HG02885 (cell line): ENCODE measurements around the gene MYLK2.

Experiments
- ATAC-seq: cut with Tn5 transposase; IDR thresholded peaks from one replicate; pipeline ENCODE4 v1.9.1; 2021; ENCODE audit warnings: mild to moderate bottlenecking; ENCODE audit not compliant: unreplicated experiment, poor library complexity

MYLK2 gene

GRCh38 chr20:31869942-31870725 lies 51.0 kb downstream of the MYLK2 start, which contains the start of the genes DUSP15 and TTLL9:
DUSP15 (minus strand) TSS chr20:31870527; CDS start chr20:31870337, 190 bp downstream.
TTLL9 (plus strand) TSS chr20:31870634; CDS start chr20:31871127, 493 bp downstream.
- no peak for ATAC-seq

DNA sequence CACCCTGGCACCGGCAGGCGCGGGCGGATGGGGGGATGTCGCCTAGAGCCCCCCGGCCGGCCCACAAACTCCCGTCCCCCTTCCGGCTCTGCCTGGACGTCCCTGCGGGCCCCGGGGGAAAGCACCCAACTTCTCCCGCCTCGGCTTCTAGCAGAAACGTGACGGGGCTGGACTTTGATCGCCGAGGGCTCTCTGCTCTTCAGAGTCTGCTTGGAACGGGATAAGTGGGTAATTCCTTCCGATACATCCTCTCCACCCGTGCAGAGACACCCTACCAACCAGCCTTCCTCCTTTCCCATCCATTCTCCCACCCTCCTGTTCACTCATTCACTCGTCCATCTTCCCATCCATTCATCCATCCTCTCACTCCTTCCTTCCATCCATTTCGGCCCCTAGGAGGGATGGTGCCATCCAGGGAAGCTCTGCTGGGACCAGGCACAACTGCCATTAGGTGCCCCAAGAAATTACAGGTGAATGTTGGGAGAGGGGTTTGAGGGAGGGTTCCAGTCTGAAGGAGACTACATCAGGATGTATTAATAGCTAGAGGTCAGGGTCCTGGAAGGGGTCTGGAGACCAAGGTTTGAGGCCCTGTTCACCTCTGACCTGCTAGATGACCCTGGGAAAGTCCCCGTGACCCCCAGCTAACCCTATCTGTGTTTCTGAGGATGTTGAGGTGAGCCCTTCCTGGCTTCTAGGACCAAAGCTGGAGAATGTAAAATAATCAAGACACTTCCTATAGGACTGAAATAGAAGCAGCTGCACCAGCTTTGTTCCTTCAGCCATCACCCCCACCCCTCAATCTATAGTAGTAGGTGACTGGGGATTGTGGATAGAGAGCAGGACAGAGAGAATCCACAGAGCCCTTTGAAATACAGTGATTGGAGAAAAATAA lies 51.8 kb downstream of the MYLK2 start:
- ATAC-seq, result no peak

GRCh38 chr20:31871618-31871954 lies 52.4 kb downstream of the MYLK2 start:
- no peak for ATAC-seq

GRCh38 chr20:31872406-31872805 lies 53.2 kb downstream of the MYLK2 start:
- ATAC-seq, result no peak

- no peak for ATAC-seq
Observed at GRCh38 chr20:31875671-31876070, 56.5 kb downstream of the MYLK2 start.

GRCh38 chr20:31877684-31878083 lies 58.5 kb downstream of the MYLK2 start:
- no peak for ATAC-seq

DNA sequence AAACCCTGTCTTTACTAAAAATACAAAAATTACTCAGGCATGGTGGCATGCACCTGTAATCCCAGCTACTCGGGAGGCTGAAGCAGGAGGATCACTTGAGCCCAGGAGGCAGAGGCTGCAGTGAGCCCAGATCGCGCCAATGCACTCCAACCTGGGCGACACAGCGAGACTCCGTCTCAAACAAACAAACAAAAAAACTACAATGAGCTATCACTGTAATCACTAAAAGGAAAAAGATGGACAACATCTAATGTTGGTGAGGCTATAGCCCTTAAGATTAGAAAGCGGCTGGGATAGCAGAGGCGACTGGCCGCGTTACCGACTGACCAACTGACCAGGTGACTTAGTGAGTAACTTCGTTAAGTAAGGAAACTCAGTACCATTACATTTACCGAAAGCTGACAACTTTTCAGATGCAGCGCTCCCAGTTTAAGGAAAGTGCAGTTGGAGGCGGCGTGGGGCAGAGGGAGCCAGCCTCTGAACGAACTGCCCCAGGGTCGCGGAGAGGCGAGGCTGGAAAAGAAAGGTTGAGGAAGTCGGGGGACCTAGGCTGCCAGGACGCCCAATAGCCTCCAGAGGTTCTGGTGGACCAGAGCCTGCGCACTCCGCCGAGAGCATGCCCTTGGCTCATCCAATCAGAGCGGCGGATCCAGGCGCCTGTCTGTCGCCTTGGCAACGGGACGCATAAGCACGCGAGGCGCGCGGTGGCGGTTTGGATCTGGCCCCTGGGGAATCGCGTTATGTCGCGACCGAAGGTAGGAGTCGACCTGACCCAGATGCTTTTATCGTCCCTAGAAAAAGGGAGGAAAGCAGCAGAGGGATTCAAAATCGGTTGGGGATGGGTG lies 60.2 kb downstream of the MYLK2 start:
- ATAC-seq, result peak; percentile 94

GRCh38 chr20:31881945-31882344 lies 62.8 kb downstream of the MYLK2 start:
- no peak for ATAC-seq

- ATAC-seq, result no peak
Observed at GRCh38 chr20:31883829-31884228, 64.7 kb downstream of the MYLK2 start.
